ENCODE results near the gene OBP2A.
"Not testable (repeated sequence)": the region's sequence is repeated elsewhere in the genome, so short reads cannot be mapped to it uniquely, and the experiment has no call there.

Gene OBP2A

DNA sequence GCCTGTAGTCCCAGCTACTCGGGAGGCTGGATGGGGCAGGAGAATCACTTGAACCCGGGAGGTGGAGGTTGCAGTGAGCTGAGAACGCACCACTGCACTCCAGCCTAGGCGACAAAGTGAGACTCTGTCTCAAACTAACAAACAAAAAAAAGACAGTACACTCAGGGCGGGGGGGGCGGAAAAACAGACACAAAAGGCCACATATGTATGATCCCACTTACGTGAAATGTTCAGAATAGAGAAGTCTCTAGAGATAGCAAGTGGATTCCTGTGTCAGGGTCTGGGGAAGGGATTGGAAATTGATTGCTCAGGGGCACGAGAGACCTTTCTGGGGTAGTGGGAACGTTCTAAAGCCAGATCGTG is 33.7 kb upstream of the OBP2A start:
- no peak for DNase-seq

DNA sequence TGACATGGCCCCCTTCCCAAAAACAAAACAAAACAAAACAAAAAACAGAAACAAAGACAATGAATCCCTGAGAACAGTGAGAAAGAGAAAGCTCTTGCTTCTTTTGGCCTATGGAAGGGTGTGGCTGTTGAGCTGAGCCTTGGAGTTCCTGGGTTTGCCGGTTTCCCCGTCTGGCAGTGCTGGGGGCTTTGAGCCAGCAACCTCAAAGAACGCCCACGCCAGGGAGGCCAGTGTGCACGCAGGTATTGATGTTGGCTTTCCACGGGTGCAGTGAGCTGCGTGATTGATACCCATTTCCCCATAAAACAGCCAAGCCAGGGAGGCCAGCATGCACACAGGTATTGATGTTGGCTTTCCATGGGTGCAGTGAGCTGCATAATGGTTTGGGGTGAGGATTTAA is 33.0 kb upstream of the OBP2A start:
- no peak for DNase-seq

DNA sequence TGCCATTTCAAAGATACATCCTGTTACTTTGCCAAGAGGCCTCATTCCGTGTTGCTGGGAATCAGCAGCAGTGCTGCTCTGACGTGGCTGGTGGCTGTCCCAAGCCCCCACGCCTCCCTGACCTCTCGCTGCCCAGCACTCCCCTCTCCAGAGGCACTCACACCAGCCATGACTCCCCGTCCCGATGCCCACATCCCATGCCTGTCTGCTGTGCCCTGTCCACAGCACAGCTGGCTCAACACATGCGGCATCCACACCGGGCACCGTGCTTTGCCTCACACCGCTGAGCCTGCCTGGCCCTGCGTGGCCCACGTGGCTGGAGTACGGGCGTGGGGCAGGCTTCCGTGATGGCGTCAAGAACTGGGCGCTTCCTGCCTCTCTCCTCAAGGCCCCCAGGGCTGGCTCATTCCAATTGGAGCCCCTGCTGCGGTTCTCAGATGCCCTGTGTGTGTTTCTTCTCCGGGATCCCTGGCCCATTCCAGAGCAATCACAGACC is 32.5 kb upstream of the OBP2A start:
- DNase-seq: no peak

DNA sequence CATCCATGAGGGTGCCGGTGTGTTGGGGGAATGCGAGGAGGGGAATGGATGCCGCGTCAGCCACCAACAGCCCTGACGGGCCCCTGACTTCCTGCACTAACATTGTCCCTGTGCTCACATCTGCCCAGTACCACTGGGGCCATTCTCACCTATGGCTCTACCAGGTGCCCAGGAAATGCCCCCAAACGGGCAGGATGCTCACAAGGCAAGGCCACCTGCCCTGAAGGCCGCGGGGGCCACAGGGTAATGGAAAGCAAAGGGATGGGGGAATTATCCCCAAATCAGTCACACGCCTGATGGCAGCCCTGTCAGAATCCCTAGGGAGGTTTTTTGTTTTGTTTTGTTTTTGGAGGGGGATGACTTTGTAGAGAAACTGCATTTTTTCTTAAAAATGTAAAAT is 32.0 kb upstream of the OBP2A start:
- DNase-seq: not testable (repeated sequence)

DNA sequence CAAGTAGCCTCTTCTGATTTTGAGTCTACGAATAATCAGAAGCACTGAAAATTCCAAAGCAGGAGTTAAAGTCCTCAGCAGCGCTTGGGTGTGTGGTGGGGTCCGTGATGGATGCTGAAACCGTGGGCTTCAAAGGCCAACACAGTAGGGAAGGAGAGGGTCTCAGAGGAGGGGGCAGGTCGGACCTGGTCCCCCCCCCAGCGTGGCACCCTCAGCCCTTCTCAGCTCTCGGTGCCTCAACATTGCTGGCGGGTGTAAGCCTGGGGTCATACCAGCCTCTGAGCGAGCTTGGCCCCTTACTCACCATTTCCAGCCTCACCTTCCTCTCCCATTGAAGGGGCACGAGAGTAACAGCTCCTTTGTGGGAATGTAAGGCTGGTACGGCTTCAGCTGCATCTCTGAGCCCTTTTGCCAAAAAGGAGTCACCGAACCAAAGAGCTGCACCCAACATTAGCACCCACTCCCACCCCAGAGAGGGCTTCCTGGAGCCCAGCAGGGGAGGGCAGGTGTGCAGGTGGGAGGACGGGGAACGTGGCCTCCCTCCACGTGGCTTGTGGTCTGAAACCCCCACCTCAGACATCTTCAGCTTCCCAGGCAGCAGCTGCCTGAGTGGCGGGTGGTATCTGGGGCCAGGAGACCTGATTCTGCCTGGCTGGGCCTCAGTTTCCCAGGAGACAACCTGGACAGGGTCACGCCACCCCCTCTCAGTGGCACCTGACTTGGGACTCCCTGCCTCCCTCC is 31.4 kb upstream of the OBP2A start:
- no peak for DNase-seq

GRCh38 chr9:135515083-135515951 is 30.6 kb upstream of the OBP2A start:
- DNase-seq: no peak

GRCh38 chr9:135516132-135516860 is 29.6 kb upstream of the OBP2A start:
- no peak for DNase-seq

DNA sequence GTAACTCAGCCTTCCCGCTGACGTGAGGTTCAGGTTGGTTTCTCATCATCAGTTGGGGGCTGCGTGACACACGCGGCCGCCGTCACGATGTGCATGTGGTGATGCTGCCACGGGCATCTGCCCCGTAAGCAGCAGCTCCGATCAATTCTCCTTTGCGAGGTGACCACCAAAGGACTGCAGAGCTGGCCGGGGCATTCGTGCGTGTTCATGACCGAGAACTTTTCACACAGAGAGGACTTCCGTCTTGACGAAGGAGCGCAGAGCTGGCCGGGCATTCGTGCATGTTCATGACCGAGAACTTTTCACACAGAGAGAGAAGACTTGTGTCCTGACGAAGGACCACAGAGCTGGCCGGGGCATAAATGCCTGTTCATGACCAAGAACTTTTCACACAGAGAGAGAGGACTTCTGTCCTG is 28.5 kb upstream of the OBP2A start:
- no peak for DNase-seq

DNA sequence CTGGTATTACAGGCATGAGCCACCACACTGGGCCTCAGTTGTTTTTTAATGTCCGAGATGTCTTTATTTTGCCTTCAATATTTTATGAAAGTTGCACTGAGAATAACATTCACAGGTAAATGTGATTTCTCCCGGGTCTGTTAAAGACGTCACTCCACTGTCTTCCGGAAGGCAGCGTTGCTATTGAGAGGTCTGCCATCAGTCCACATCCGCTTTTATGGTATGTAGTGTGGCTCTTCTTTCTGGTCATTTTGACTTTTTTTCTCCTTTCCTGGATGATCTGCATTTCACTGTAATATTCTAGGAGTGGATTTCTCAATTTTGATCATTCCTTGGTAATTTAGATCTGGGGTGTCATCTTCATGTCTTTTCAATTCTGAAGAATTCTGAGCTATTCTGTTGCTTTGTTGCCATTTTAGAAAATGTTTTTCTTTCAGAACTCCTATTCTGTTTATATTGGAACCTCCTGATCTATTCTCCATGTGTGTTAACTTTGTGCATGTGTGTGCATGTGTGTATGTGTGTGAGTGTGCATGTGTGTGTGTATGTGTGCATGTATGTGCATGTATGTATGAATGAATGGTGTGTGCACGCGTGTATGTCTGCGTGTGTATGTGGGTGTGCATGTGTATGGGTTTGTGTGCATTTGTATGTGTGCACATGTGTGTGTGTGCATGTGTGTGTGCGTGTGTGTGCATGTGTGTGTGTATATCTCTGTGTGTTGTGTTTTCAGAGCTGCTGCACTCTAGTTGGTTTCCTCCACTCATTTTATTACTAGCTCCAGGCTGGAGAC is 26.6 kb upstream of the OBP2A start:
- DNase-seq: no peak

GRCh38 chr9:135520916-135521607 is 24.9 kb upstream of the OBP2A start, which contains the start of gene LCN1:
TSS of gene LCN1 (plus strand) at chr9:135521440. CDS start at chr9:135521498, 58 bp downstream.
- DNase-seq: no peak

- no peak for DNase-seq
These were observed 24.3 kb upstream of the OBP2A start for GRCh38 chr9:135521608-135522095.

DNA sequence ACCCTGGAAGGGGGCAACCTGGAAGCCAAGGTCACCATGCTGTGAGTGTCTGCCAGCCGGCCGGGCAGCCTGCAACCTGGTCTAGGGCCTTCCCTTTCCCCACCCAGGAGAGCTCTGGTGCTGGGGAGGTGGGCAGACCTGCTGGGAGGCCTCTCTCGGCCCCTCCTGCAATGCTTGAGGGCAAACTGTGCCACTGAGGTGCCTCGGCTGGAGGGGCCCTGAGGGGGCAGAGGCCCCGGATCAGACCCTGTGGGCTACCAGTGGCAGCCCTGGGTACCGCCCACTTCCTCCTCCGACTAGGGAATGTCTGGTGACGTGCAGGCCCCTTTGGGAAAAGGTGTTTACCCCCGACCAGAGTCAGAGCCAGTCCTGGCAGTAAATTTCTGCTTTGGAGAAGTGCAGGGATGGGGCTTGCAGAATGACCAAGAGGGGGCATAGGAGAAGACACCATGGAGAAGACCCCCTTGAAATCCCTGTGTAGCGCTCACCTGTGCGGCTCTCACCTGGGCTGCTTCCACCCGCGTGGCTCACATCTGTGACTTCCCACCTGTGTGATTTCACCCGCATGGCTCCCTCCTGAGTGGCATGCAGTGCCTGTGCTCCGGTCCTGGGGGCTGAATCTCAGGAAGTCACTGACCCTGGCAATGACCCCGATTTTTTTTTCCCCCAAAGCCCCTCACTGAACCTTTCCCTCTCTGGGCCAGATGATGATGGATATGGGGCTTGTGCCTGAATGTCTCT is 23.6 kb upstream of the OBP2A start:
- DNase-seq: no peak

DNA sequence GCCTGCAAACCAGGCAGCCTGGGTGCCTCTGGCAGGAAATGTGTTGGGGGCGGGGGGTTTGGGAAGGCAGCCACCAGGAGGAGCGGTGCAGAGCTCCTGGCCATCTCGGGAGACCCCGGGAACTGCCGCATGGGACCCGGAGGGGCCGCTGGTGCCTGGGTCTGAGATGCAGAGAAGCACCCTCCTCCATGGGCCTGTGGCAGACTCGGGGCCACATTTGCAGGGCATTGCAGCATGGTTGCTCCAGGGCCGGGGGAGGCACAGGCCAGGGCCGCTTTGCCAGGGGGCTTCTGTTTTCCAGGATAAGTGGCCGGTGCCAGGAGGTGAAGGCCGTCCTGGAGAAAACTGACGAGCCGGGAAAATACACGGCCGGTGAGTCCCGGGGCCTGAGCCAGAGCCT is 23.0 kb upstream of the OBP2A start:
- DNase-seq: no peak

GRCh38 chr9:135523521-135524129 is 22.3 kb upstream of the OBP2A start:
- no peak for DNase-seq

DNA sequence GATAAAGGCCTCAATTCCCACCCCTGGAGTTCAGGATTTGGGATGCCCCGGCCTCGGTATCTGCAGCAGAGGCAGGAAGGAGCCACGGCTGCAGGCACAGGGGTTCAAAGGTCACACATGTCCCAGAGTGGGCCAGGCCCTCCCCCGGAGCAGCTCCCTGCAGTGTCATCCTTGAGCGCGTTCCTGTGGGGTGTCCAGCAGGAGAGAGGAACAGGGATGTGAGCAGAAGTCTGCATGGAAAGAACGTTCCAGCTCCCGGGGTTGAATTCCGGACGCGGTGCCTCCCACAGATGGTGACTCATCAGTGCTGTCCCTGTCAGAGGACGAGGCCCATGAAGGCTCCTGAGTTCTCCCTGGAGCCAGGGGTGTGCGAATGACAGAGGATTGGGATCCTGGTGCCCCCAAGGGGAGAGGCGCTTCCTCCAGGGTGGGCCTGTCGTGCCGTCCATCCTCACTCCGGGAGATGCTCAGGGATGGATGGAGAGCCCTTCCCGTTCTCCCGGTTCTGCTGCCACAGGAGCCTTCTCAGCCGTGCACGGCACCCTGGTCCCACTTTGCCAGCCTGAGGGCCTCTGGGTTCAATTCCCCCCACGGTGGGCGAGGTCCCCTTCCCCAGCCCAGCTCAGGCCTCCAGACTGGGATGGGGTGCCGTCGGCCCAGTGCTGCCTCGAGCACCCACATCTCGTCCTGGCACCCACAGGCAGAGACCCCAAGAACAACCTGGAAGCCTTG is 21.6 kb upstream of the OBP2A start:
- DNase-seq: no peak

DNA sequence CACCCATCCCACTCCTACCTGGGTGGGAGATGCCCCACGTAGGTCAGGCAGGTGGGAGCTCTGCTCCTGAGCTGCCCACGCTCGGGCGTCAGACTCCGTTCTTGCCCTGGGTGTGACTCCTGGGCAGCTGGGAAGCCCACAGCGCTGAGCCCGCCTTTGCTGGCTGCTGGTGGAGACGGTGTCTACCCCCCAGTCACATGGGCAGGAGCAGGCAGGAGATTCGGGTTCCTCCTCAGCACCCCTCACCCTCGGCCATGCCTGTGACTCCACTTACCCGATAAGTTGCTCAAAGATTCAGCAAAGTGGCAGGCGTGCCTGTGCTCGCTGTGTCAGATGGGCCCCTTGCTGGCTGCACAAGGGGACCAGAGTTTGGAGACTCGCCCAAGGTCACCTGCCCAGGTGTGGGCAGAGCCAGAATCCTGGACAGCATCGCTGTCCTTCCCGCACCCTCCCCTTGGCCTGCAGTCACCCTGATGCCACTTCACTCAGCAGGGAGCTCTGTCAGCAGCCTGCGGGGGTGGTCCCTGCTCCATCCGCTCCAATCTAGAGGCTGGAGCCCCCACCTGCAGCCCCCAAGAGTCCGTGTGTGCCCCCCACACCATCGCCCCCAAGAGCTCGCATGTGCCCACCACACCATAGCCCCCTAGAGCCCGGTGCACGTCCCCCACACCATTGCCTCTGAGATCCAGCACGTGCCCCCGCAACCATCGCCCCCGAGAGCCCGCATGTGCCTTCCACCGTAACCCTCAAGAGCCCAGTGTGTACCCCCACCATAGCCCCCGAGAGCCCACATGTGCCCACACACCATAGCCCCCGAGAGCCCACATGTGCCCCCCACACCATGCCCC is 20.5 kb upstream of the OBP2A start:
- DNase-seq: no peak

GRCh38 chr9:135526089-135526729 is 19.7 kb upstream of the OBP2A start:
- no peak for DNase-seq

All from GDM1 (cell line).